HepG2 (cell line): ENCODE results near the gene TNPO3. TPM values are rescaled to one million over a fixed set of nuclear protein-coding genes. Genes with fewer than 3 reads are reported as not detected.

Source experiments
- KIAA2018 ChIP-seq: sonication (generic); formaldehyde crosslinking; IDR thresholded peaks from 2 replicates; pipeline ENCODE4 v1.5.0; 2020; ENCODE audit warnings: mild to moderate bottlenecking, missing genetic modification reagents, borderline replicate concordance
- SNRNP70 ChIP-seq: fragments of 200-400 bp; formaldehyde crosslinking; IDR thresholded peaks from 2 replicates; pipeline ENCODE4 v1.6.1; 2017; ENCODE audit warnings: mild to moderate bottlenecking, low read depth, low read length, moderate library complexity
- SP5 ChIP-seq: IDR thresholded peaks from 2 replicates; pipeline ENCODE4 v1.6.1; 2016; ENCODE audit warnings: low read depth, borderline replicate concordance
- ZNF513 ChIP-seq: sonication (generic); formaldehyde crosslinking; conservative IDR thresholded peaks from 2 replicates; pipeline ENCODE4 v1.5.0; 2020; ENCODE audit warnings: missing genetic modification reagents
- ZNF710 ChIP-seq: sonication (generic); formaldehyde crosslinking; IDR thresholded peaks from 2 replicates; pipeline ENCODE4 v1.5.0; 2020; ENCODE audit warnings: mild to moderate bottlenecking, missing genetic modification reagents, borderline replicate concordance
- ZNF841 ChIP-seq: sonication (generic); formaldehyde crosslinking; IDR thresholded peaks from 2 replicates; pipeline ENCODE4 v1.8.1; 2023; ENCODE audit warnings: missing genetic modification reagents, borderline replicate concordance
- ZSCAN12 ChIP-seq: sonication (generic); formaldehyde crosslinking; IDR thresholded peaks from 2 replicates; pipeline ENCODE4 v1.9.0; 2021; ENCODE audit warnings: mild to moderate bottlenecking, missing genetic modification reagents
- polyA plus RNA-seq, 8 experiments: library from polyadenylated mRNA; depleted of rRNA in 3 of 8; stranded (reverse) in 7 of 8; unstranded in 1 of 8; fragments of >200 nt; fragmentation: Illumina TruSeq in 4 of 8; extraction: Trizol in 4 of 8; gene quantifications; 2 replicates each; pipeline versions ENCODE4 v1.2.1 to v1.2.3, GENCODE V29; 2011 to 2016; ENCODE audit warnings: low read depth in 4 of 8, missing spikeins in 1 of 8, mixed read lengths in 1 of 8; ENCODE audit not compliant: insufficient read depth in 1 of 8
- total RNA-seq, 5 experiments: library from RNA; depleted of rRNA; stranded (reverse); fragments of >200 nt; fragmentation: Illumina TruSeq; extraction: Trizol; gene quantifications; 2 replicates each; pipeline ENCODE4 v1.2.3, GENCODE V29; 2016; ENCODE audit warnings: low read depth in 1 of 5
- TF ChIP-seq, protein P1 (sequence below): sonication (generic); formaldehyde crosslinking; IDR thresholded peaks from 2 replicates; pipeline ENCODE4 v1.8.1; 2022; ENCODE audit warnings: mild to moderate bottlenecking, missing genetic modification reagents
- TF ChIP-seq, protein P2 (sequence below): sonication (generic); formaldehyde crosslinking; IDR thresholded peaks from 2 replicates; pipeline ENCODE4 v1.9.0; 2021; ENCODE audit warnings: missing genetic modification reagents, borderline replicate concordance

The TNPO3 gene
- total and polyA plus RNA-seq, 2 of the 13 experiments (the other 11 are each of a cell fraction or from before 2014, with no cell fraction given), result 23.8 to 44.6 TPM

DNA sequence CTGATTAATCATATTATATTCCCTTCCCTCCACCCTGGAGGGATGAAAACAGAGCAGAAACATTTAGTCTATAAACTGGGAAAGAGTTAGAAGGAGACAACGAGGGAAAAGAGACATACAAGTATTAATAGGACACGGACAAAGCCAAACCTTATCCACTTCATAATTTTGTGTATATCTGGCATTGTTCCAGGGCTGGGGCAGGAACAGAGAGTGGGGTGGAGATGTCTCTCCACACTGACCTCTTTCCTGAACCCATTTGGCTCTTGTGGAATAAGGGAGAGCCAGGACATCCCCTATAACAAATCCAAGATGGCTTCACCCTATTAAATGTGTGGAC, 45.9 kb upstream of the TNPO3 start (continued):
- TF ChIP-seq ZNF513 (no peak), SP5 (no peak), SNRNP70 (no peak), ZSCAN12 (CRISPR knock-in tag) (no peak), ZNF710 (CRISPR knock-in tag) (0 out of 2 replicates have a peak, but pooled peaks have one; percentile 19), ZNF841 (no peak), KIAA2018 (CRISPR knock-in tag) (no peak)
- TF ChIP-seq, protein P1, sequence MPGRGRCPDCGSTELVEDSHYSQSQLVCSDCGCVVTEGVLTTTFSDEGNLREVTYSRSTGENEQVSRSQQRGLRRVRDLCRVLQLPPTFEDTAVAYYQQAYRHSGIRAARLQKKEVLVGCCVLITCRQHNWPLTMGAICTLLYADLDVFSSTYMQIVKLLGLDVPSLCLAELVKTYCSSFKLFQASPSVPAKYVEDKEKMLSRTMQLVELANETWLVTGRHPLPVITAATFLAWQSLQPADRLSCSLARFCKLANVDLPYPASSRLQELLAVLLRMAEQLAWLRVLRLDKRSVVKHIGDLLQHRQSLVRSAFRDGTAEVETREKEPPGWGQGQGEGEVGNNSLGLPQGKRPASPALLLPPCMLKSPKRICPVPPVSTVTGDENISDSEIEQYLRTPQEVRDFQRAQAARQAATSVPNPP (CRISPR knock-in tag), result no peak
- TF ChIP-seq, protein P2, sequence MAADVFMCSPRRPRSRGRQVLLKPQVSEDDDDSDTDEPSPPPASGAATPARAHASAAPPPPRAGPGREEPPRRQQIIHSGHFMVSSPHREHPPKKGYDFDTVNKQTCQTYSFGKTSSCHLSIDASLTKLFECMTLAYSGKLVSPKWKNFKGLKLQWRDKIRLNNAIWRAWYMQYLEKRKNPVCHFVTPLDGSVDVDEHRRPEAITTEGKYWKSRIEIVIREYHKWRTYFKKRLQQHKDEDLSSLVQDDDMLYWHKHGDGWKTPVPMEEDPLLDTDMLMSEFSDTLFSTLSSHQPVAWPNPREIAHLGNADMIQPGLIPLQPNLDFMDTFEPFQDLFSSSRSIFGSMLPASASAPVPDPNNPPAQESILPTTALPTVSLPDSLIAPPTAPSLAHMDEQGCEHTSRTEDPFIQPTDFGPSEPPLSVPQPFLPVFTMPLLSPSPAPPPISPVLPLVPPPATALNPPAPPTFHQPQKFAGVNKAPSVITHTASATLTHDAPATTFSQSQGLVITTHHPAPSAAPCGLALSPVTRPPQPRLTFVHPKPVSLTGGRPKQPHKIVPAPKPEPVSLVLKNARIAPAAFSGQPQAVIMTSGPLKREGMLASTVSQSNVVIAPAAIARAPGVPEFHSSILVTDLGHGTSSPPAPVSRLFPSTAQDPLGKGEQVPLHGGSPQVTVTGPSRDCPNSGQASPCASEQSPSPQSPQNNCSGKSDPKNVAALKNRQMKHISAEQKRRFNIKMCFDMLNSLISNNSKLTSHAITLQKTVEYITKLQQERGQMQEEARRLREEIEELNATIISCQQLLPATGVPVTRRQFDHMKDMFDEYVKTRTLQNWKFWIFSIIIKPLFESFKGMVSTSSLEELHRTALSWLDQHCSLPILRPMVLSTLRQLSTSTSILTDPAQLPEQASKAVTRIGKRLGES (CRISPR knock-in tag), result no peak
